Stimulated activated CD4-positive, alpha-beta T cell treated with anti-CD3 and anti-CD28 coated beads, TNF-alpha, amount 100 ng/mL, for 1 hour (primary cell): ENCODE results near the gene CGNL1.

Source experiments
- DNase-seq, 3 donors: peaks; one replicate each; pipeline ENCODE4 v3.0.0-alpha.2; 2020; ENCODE audit warnings: low read depth in 3 of 3, low spot score in 1 of 3

CGNL1 gene

GRCh38 chr15:57495041-57495440 is 118.7 kb downstream of the CGNL1 start:
- DNase-seq, result no peak

GRCh38 chr15:57495554-57496165 is 119.4 kb downstream of the CGNL1 start:
- no peak for DNase-seq

- no peak for DNase-seq
These were observed 120.3 kb downstream of the CGNL1 start for GRCh38 chr15:57496594-57496945.

- DNase-seq, result no peak
These were observed 120.9 kb downstream of the CGNL1 start for GRCh38 chr15:57496946-57497869.

GRCh38 chr15:57500256-57500655 is 124.0 kb downstream of the CGNL1 start:
- no peak for DNase-seq

- DNase-seq, result no peak
These were observed 124.8 kb downstream of the CGNL1 start for GRCh38 chr15:57500979-57501576.

- no peak for DNase-seq
These were observed 125.8 kb downstream of the CGNL1 start for GRCh38 chr15:57502116-57502515.

GRCh38 chr15:57503051-57503702 is 126.9 kb downstream of the CGNL1 start:
- DNase-seq, result no peak

GRCh38 chr15:57503911-57504598 is 127.8 kb downstream of the CGNL1 start:
- no peak for DNase-seq

GRCh38 chr15:57504599-57504940 is 128.3 kb downstream of the CGNL1 start:
- no peak for DNase-seq

GRCh38 chr15:57505056-57505715 is 128.9 kb downstream of the CGNL1 start:
- no peak for DNase-seq

GRCh38 chr15:57505949-57506391 is 129.7 kb downstream of the CGNL1 start:
- DNase-seq, result no peak

GRCh38 chr15:57506422-57506821 is 130.1 kb downstream of the CGNL1 start:
- no peak for DNase-seq

GRCh38 chr15:57507111-57507510 is 130.8 kb downstream of the CGNL1 start:
- DNase-seq, result no peak

GRCh38 chr15:57509126-57509525 is 132.8 kb downstream of the CGNL1 start:
- no peak for DNase-seq

- DNase-seq, result no peak
These were observed 133.7 kb downstream of the CGNL1 start for GRCh38 chr15:57509965-57510364.

GRCh38 chr15:57510647-57511046 is 134.3 kb downstream of the CGNL1 start:
- DNase-seq, result no peak

GRCh38 chr15:57516327-57517029 is 140.2 kb downstream of the CGNL1 start:
- no peak for DNase-seq

GRCh38 chr15:57517030-57517671 is 140.8 kb downstream of the CGNL1 start:
- no peak for DNase-seq
